SK-N-MC (cell line): ENCODE measurements around the gene INAFM2.

Experiments used
- DNase-seq: peaks from one replicate; pipeline ENCODE4 v3.0.0-alpha.2; 2011; ENCODE audit warnings: low read depth, low spot score
- H3K27ac ChIP-seq: fragments of 200-600 bp; sonication (generic); 2 replicates; pipeline ENCODE4 v1.5.1; 2016; ENCODE audit warnings: mixed run types
- H3K36me3 ChIP-seq: fragments of 200-600 bp; sonication (generic); 2 replicates; pipeline ENCODE4 v1.6.1; 2017; ENCODE audit warnings: antibody characterized with exemption, low read length, mixed read lengths; ENCODE audit not compliant: insufficient read depth
- H3K4me3 ChIP-seq: fragments of 200-600 bp; sonication (generic); 2 replicates; pipeline ENCODE4 v1.5.1; 2016
- H3K9ac ChIP-seq: fragments of 200-600 bp; sonication (generic); 2 replicates; pipeline ENCODE4 v1.8.0; 2017; ENCODE audit warnings: mixed run types, mixed read lengths; ENCODE audit not compliant: insufficient read length
- H3K9me3 ChIP-seq: fragments of 200-600 bp; sonication (generic); 2 replicates; pipeline ENCODE4 v1.6.1; 2017; ENCODE audit warnings: low read depth, mild to moderate bottlenecking, antibody characterized with exemption, low read length, moderate library complexity, mixed read lengths
- EZH2 ChIP-seq: fragments of 200-600 bp; sonication (generic); IDR thresholded peaks from one replicate; pipeline ENCODE4 v1.6.1; 2017; ENCODE audit warnings: antibody characterized with exemption
- FOXP2 ChIP-seq: optimal IDR thresholded peaks from 2 replicates; pipeline ENCODE3; 2011; ENCODE audit warnings: mild to moderate bottlenecking, moderate library complexity; ENCODE audit not compliant: insufficient read depth; ENCODE audit errors: extremely low read length, control extremely low read depth
- POLR2AphosphoS5 ChIP-seq: IDR thresholded peaks from 2 replicates; pipeline ENCODE4 v1.6.1; 2012; ENCODE audit warnings: mild to moderate bottlenecking, low read depth, low read length, borderline replicate concordance

The INAFM2 gene

GRCh38 chr15:40327457-40327856 is 4.0 kb downstream of the INAFM2 start:
- Histone ChIP-seq H3K4me3 (peak overlapping the region; percentile 77), H3K9me3 (no peaks in the 10 kb centered on the region), H3K9ac (peak overlapping the region; percentile 63), H3K36me3 (peaks cover 8% of the 10 kb centered on the region), H3K27ac (peak overlapping the region; percentile 92)
- TF ChIP-seq FOXP2: no peak
- no peak for TF ChIP-seq EZH2
- no peak for DNase-seq

GRCh38 chr15:40328176-40328575 is 4.7 kb downstream of the INAFM2 start:
- Histone ChIP-seq H3K9me3 (no peaks in the 10 kb centered on the region), H3K27ac (peak overlapping the region; percentile 92), H3K9ac (peak overlapping the region; percentile 63), H3K36me3 (peaks cover 8% of the 10 kb centered on the region), H3K4me3 (peak overlapping the region; percentile 77)
- TF ChIP-seq FOXP2: no peak
- TF ChIP-seq EZH2: no peak
- no peak for TF ChIP-seq POLR2AphosphoS5
- DNase-seq: no peak

- DNase-seq: no peak
- Histone ChIP-seq H3K4me3 (peak overlapping the region; percentile 77), H3K27ac (peak overlapping the region; percentile 92), H3K9me3 (no peaks in the 10 kb centered on the region), H3K9ac (peak overlapping the region; percentile 63), H3K36me3 (peaks cover 8% of the 10 kb centered on the region)
- TF ChIP-seq EZH2 (no peak), POLR2AphosphoS5 (no peak; the same call in 1 of the 2 replicates), FOXP2 (no peak)
These were observed 5.3 kb downstream of the INAFM2 start for GRCh38 chr15:40328751-40329150.

GRCh38 chr15:40329804-40330203 is 6.3 kb downstream of the INAFM2 start:
- TF ChIP-seq EZH2: no peak
- TF ChIP-seq POLR2AphosphoS5: no peak; the same call in 1 of the 2 replicates
- TF ChIP-seq FOXP2: no peak
- Histone ChIP-seq H3K9me3 (no peaks in the 10 kb centered on the region), H3K36me3 (peaks cover 8% of the 10 kb centered on the region), H3K9ac (no peak overlapping the region), H3K4me3 (no peak overlapping the region), H3K27ac (peak overlapping the region; percentile 92)
- DNase-seq: no peak

- Histone ChIP-seq H3K9ac (no peak overlapping the region), H3K36me3 (peaks cover 8% of the 10 kb centered on the region), H3K4me3 (no peak overlapping the region), H3K27ac (peak overlapping the region; percentile 60), H3K9me3 (no peaks in the 10 kb centered on the region)
- DNase-seq: no peak
- TF ChIP-seq POLR2AphosphoS5: peak; percentile 28; the same call in 1 of the 2 replicates
- TF ChIP-seq EZH2: no peak
- no peak for TF ChIP-seq FOXP2
These were observed 6.9 kb downstream of the INAFM2 start for GRCh38 chr15:40330368-40330836.

GRCh38 chr15:40331026-40331425 is 7.5 kb downstream of the INAFM2 start:
- TF ChIP-seq EZH2 (no peak), FOXP2 (no peak), POLR2AphosphoS5 (no peak)
- no peak overlapping the region for H3K9ac ChIP-seq
- H3K4me3 ChIP-seq: no peak overlapping the region
- no peak for DNase-seq
- peak overlapping the region; percentile 60 for H3K27ac ChIP-seq
- peaks cover 8% of the 10 kb centered on the region for H3K36me3 ChIP-seq
- no peaks in the 10 kb centered on the region for H3K9me3 ChIP-seq

GRCh38 chr15:40331637-40332036 is 8.1 kb downstream of the INAFM2 start:
- no peaks in the 10 kb centered on the region for H3K9me3 ChIP-seq
- no peak overlapping the region for H3K4me3 ChIP-seq
- H3K9ac ChIP-seq: no peak overlapping the region
- TF ChIP-seq EZH2 (no peak), POLR2AphosphoS5 (no peak), FOXP2 (no peak)
- DNase-seq: no peak
- peaks cover 7% of the 10 kb centered on the region for H3K36me3 ChIP-seq
- H3K27ac ChIP-seq: 0 out of 2 replicates have a peak overlapping the region, but pooled peaks have one; percentile 15

GRCh38 chr15:40332113-40332781 is 8.8 kb downstream of the INAFM2 start:
- Histone ChIP-seq H3K27ac (0 out of 2 replicates have a peak overlapping the region, but pooled peaks have one; percentile 15), H3K9ac (no peak overlapping the region), H3K9me3 (no peaks in the 10 kb centered on the region), H3K4me3 (no peak overlapping the region), H3K36me3 (peaks cover 1% of the 10 kb centered on the region; the same call in 1 of the 2 replicates)
- TF ChIP-seq FOXP2: no peak
- no peak for TF ChIP-seq EZH2
- no peak for TF ChIP-seq POLR2AphosphoS5
- no peak for DNase-seq

- Histone ChIP-seq H3K36me3 (no peaks in the 10 kb centered on the region), H3K4me3 (peak overlapping the region; percentile 35; the same call in 1 of the 2 replicates), H3K9ac (no peak overlapping the region), H3K9me3 (no peaks in the 10 kb centered on the region), H3K27ac (peak overlapping the region; percentile 81)
- peak; percentile 67 for TF ChIP-seq POLR2AphosphoS5
- no peak for TF ChIP-seq EZH2
- peak; percentile 92 for TF ChIP-seq FOXP2
- peak; percentile 80 for DNase-seq
These were observed 10.5 kb downstream of the INAFM2 start for GRCh38 chr15:40333922-40334492.
